Colonic mucosa (tissue), 4 donors: ENCODE results near the gene ERBB4. TPM values are rescaled to one million over a fixed set of nuclear protein-coding genes. Genes with fewer than 3 reads are reported as not detected.

Experiments used
- DNase-seq: peaks from one replicate; pipeline ENCODE4 v3.0.0-alpha.2; 2020
- H3K27ac ChIP-seq: fragments of 200-600 bp; one replicate; pipeline ENCODE4 v1.8.0; 2021
- H3K27me3 ChIP-seq: fragments of 200-600 bp; one replicate; pipeline ENCODE4 v1.8.0; 2021
- H3K36me3 ChIP-seq: fragments of 200-600 bp; one replicate; pipeline ENCODE4 v1.8.0; 2021
- H3K4me1 ChIP-seq: fragments of 200-600 bp; one replicate; pipeline ENCODE4 v1.8.0; 2021; ENCODE audit warnings: mild to moderate bottlenecking
- H3K4me3 ChIP-seq: fragments of 200-600 bp; one replicate; pipeline ENCODE4 v1.8.0; 2021
- H3K9ac ChIP-seq, 2 donors: one replicate each; pipeline ENCODE4 v1.7.0; 2013; ENCODE audit warnings: control low read depth in 2 of 2, low read depth in 2 of 2, low read length in 2 of 2
- H3K9me3 ChIP-seq: fragments of 200-600 bp; one replicate; pipeline ENCODE4 v1.8.0; 2021
- CTCF ChIP-seq: fragments of 200-600 bp; IDR thresholded peaks from one replicate; pipeline ENCODE4 v1.8.0; 2022; ENCODE audit warnings: antibody characterized with exemption, mild to moderate bottlenecking
- intact Hi-C: fragments of 100-400 bp; cut with DNase I; formaldehyde crosslinking; loops from one replicate; pipeline ENCODE4 v1.14.1; 2022
- total RNA-seq, 2 donors: library from RNA; stranded (reverse); fragmentation: NEBNext Ultra II Directional in 1 of 2; extraction: Animal tissue kit (Norgen Biotek cat#: 25700) in 1 of 2; gene quantifications; one replicate each; pipeline ENCODE4 v1.2.1, GENCODE V29; 2021
- donor health status: healthy.
- donor health status: DM: no; HTN: no; CAD: no.
- donor health status: DM: no; HTN: no; CAD: no.

ERBB4 gene
- total RNA-seq, 2 donors from 2014 or later, result 0.05 to 0.07 TPM

GRCh38 chr2:211498551-211499205 lies 1039.9 kb downstream of the ERBB4 start:
- Histone ChIP-seq H3K9ac (no peak overlapping the region), H3K36me3 (no peaks in the 10 kb centered on the region), H3K27ac (no peak overlapping the region), H3K4me3 (no peak overlapping the region), H3K27me3 (no peaks in the 10 kb centered on the region), H3K9me3 (no peaks in the 10 kb centered on the region), H3K4me1 (no peaks in the 10 kb centered on the region)
- no peak for DNase-seq
- intact Hi-C loops, result no loop called here
- no peak for TF ChIP-seq CTCF

DNA sequence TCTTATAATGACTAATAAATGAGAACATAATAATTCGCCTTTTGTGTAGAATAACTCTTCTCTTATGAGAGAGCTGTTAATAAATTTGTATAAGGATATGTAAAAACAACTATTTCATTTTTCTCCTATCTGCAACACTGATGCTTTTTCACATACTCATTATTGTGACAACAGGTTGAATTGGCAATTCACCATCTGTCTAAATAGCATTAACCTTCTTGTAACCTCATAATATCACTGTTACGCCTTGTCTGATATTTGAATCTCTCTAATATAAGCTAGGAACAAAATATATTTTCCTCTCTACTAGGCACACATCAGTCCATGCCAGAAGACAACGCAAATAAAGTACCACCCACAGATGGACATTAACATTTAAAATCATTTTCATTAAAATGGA lies 1043.3 kb downstream of the ERBB4 start:
- no peaks in the 10 kb centered on the region for H3K9me3 ChIP-seq
- no peak for TF ChIP-seq CTCF
- intact Hi-C loops, result no loop called here
- no peak for DNase-seq
- no peaks in the 10 kb centered on the region for H3K36me3 ChIP-seq
- H3K27ac ChIP-seq, result no peak overlapping the region
- H3K4me3 ChIP-seq, result no peak overlapping the region
- no peaks in the 10 kb centered on the region for H3K27me3 ChIP-seq
- H3K4me1 ChIP-seq, result no peaks in the 10 kb centered on the region
- H3K9ac ChIP-seq, result no peak overlapping the region

GRCh38 chr2:211494536-211494935 lies 1044.1 kb downstream of the ERBB4 start:
- TF ChIP-seq CTCF, result no peak
- intact Hi-C loops, result no loop called here
- H3K27me3 ChIP-seq, result no peaks in the 10 kb centered on the region

DNA sequence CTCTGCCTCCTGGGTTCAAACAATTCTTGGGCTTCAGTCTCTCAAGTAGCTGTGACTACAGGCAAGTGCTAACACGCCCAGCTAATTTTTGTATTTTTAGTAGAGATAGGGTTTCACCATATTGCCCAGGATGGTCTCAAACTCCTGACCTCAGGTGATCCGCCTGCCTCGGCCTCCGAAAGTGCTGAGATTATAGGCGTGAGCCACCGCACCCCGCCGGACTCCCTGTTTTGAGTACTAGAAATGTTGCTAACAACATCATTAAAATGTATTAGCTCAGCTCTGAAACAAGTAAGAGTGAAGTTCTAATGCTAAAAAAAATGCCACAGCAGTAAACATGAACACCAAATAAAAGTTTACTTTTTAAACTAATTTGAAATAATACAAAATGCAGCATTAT lies 1044.5 kb downstream of the ERBB4 start:
- intact Hi-C loops, result no loop called here
- Histone ChIP-seq H3K36me3 (no peaks in the 10 kb centered on the region), H3K27me3 (no peaks in the 10 kb centered on the region), H3K4me3 (no peak overlapping the region), H3K9me3 (no peaks in the 10 kb centered on the region), H3K4me1 (no peaks in the 10 kb centered on the region), H3K27ac (no peak overlapping the region), H3K9ac (no peak overlapping the region)
- DNase-seq, result no peak
- TF ChIP-seq CTCF, result no peak

More at GRCh38 chr2:211494536-211494935, 1044.1 kb downstream of the ERBB4 start:
- Histone ChIP-seq H3K27ac (no peak overlapping the region), H3K36me3 (no peaks in the 10 kb centered on the region), H3K4me1 (no peaks in the 10 kb centered on the region), H3K9me3 (no peaks in the 10 kb centered on the region), H3K4me3 (no peak overlapping the region), H3K9ac (no peak overlapping the region)
- DNase-seq, result no peak

GRCh38 chr2:211487733-211488132 lies 1050.9 kb downstream of the ERBB4 start:
- TF ChIP-seq CTCF, result no peak
- intact Hi-C loops, result no loop called here
- H3K4me3 ChIP-seq, result no peak overlapping the region
- H3K9me3 ChIP-seq, result no peaks in the 10 kb centered on the region
- H3K27me3 ChIP-seq, result no peaks in the 10 kb centered on the region
- no peak overlapping the region for H3K9ac ChIP-seq
- H3K36me3 ChIP-seq, result no peaks in the 10 kb centered on the region
- no peaks in the 10 kb centered on the region for H3K4me1 ChIP-seq
- no peak overlapping the region for H3K27ac ChIP-seq
- no peak for DNase-seq
